NOMO-1 treated with dmso at 0.1 percent for 144 hours (cell line): ENCODE results near the gene FGF10.

Source experiments
- DNase-seq: peaks from one replicate; lab custom pipeline; 2025; ENCODE audit not compliant: unreplicated experiment; lab: John Stamatoyannopoulos, UW

Gene FGF10

DNA sequence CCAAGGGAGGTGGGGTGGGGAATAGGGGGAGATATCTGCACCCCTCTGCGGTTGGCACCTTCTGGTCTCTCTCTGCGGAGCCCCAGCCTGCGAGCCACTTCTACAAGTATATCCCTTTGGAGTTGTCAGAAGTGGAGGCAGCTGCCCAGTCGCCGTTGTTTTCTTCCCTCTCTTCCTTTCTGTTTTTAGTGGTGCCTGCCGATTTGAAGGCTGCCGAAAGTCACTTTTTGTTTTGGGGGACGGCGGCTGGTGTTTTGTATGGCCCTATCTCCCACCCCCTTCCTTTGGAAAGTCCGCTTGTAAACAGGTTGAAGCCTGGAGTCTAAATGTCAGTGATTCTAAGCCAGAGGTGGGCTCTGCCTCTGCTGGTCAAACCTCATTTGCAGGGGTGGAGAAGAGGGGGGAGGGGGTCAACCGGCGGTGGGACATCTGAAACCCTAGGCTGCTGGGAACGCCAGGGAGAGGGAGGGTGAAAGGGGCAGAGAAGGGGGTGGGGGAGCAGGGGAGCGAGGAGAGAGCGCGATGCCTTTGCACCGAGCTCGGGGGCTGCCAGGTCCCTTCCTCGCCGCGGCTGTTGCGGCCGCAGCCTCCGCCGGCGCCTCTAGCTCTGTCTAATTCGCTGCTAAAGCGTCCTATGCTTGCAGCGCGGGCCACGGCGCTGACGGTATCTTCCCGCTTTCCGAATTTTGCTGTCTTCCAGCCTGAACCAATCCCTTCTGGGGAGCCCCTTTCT, at the start of gene FGF10:
FGF10 (minus strand) TSS at position 331 of the 733 bp plus-strand sequence. CDS start 738 bp downstream, outside the sequence.
- peak; percentile 26 for DNase-seq

- no peak for DNase-seq
These were observed 37.7 kb upstream of the FGF10 start for GRCh38 chr5:44426944-44427343.

- DNase-seq = no peak
These were observed 23.1 kb upstream of the FGF10 start for GRCh38 chr5:44412286-44412685.

- no peak for DNase-seq
These were observed 12.9 kb upstream of the FGF10 start for GRCh38 chr5:44402084-44402483.

DNA sequence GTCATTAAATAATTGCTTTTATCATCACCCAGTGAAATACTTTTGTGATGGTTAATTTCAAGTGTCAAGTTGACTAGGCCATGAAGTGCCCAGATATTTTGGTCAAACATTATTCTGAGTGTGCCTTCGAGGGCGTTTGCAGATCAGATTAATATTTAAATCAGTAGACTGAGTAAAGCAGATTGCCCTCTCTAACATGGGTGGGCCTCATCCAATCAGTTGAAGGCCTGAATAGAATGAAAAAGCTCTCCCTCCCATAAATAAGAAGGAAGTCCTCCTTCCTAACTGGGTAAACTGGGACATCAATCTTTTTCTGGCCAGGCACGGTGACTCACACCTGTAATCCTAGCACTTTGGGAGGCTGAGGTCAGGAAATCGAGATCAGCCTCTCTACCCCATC, 12.4 kb upstream of the FGF10 start:
- no peak for DNase-seq

GRCh38 chr5:44398382-44398781, 9.2 kb upstream of the FGF10 start:
- DNase-seq = no peak

DNA sequence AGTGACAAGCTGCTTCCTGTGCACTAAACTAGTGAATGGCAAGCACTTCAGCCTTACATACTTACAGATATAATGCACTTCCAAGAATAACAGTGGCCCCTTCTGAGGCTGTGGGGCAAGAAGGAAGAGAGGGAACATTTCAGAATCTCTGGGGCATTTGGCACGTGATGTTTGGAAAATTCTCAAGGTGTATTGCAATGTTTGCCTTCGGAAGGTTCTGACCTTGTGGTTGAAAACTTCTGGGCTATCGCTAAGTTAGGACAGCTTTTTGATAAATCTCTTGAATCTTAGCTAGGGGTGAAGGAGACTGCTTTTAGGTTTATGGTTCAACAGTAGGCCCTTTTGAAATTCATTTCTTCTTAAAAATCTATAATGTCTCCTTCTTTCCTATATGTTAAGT, 7.1 kb upstream of the FGF10 start:
- DNase-seq = no peak

- DNase-seq = no peak
These were observed 1.1 kb upstream of the FGF10 start for GRCh38 chr5:44390351-44390750.

GRCh38 chr5:44389823-44390143, 563 bp upstream of the FGF10 start:
- no peak for DNase-seq

GRCh38 chr5:44388321-44389089, 715 bp downstream of the FGF10 start:
- no peak for DNase-seq

- no peak for DNase-seq
These were observed 1.3 kb downstream of the FGF10 start for GRCh38 chr5:44387921-44388320.

DNA sequence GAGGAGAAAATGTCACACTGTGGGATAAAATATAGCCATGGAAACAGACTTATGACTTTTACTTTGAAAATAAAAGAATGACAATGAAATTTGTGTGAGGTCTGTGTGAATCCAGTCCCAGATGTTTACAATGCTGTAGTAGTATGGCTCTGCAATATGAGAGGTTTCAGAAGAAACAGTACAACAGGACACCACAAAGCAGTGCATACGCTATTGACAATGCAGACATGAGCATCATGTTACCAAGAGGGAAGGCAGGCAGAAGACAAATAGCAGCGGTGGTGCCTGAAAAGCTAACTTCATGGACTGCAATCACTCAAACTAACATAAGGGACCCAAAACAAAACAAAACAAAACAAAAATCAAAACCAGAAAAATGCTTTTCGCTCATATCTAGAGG, 1.8 kb downstream of the FGF10 start:
- no peak for DNase-seq

DNA sequence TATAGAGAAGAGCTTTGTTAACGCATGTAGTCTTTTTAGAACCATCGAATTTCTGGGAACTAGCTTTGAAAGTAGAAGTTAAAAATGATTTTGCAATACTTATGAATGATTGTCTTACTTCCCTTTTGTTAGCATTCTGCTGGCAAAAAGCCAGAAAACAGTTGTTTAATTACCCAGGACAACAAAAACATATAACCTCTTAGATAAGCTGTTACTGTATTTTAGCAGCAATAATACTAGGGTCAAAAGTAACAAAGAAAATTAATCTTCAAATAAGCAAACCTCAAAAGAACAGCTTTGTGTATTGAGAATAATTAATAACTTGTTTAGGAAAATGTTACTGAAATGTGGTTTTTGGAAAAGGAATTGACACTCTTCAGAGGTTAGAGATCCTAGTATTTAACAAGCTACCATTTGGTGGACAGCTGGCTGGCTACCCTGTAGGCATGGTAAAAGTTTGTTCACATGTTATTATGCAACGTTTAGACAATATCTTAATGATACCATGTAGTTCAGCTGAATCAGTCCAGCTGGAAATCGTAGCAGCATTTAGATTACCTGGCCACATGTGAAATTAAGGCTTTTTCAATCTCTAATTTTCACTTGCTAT, 3.8 kb downstream of the FGF10 start:
- peak; percentile 51 for DNase-seq

DNA sequence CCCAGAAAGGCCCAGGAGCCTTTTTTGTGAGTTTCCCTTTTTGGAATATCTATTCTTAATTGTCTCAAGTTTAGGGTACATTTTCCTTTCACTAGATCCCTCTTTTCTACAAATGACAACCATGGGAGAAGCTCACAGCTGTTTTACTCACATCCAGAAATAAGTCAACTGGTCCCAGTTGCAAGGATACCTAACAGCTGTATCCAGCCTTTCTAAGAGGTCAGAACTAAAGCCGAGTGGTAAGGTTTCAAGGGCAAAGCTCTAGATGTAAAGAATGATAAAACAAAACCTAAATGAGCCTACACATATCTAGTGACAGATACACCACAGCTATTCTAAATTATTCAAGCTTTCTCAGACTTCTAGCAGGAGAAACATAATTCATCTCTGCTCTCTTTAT, 4.4 kb downstream of the FGF10 start:
- DNase-seq = no peak

- DNase-seq = no peak
These were observed 6.3 kb downstream of the FGF10 start for GRCh38 chr5:44382894-44383293.

- DNase-seq = no peak
These were observed 12.2 kb downstream of the FGF10 start for GRCh38 chr5:44377057-44377456.

DNA sequence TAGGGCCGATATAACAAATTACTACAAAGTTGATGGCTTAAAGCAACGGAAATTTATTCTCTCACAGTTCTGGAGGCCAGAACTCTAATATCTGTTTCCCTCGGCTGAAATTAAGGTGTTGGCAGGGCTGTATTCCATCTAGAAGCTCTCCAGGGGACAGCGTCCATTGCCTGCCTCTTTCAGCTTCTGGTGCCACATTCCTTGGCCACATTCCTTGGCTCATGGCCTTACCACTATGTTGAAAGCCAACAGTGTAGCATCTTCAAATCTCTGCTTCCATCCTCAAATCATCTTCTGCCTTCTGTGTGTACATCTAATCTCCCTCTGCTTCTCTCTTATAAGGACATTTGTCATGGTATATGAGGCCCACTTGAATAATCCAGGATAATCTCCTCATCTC, 17.2 kb downstream of the FGF10 start:
- no peak for DNase-seq

- no peak for DNase-seq
These were observed 22.0 kb downstream of the FGF10 start for GRCh38 chr5:44367203-44367602.

DNA sequence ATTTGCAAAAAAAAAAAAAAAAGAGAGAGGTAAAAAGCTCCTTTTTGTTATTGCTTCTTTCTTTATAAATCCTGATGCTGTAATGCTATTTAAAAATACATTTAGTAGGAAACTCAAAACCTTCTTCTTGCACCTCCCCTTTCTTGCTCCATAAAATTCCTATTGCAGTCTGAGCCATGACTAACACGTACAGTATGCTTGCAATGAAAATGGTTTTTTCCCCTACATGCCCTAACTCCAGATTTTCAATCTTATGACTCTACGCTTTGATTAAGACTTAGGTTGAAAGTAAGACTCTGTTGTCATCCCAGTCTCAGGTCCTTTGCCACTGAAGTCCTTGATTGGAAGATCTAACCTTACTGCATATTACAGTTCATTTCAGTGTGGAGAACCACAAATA, 23.9 kb downstream of the FGF10 start:
- no peak for DNase-seq

GRCh38 chr5:44364097-44364496, 25.1 kb downstream of the FGF10 start:
- no peak for DNase-seq

GRCh38 chr5:44361342-44362001, 27.7 kb downstream of the FGF10 start:
- no peak for DNase-seq

- DNase-seq = no peak
These were observed 28.3 kb downstream of the FGF10 start for GRCh38 chr5:44360919-44361318.
